NT2/D1 (cell line): ENCODE data around the gene COL11A1.

Source experiments
- SUZ12 ChIP-seq: IDR thresholded peaks from 2 replicates; pipeline ENCODE4 v1.6.1; 2011; ENCODE audit not compliant: insufficient read length, insufficient read depth; ENCODE audit errors: extremely low read depth
- YY1 ChIP-seq: IDR thresholded peaks from 2 replicates; pipeline ENCODE4 v1.6.1; 2011; ENCODE audit not compliant: insufficient read length, insufficient read depth
- ZNF274 ChIP-seq: IDR thresholded peaks from 2 replicates; pipeline ENCODE4 v1.6.1; 2011; ENCODE audit warnings: mild to moderate bottlenecking, low read depth, low read length

DNA sequence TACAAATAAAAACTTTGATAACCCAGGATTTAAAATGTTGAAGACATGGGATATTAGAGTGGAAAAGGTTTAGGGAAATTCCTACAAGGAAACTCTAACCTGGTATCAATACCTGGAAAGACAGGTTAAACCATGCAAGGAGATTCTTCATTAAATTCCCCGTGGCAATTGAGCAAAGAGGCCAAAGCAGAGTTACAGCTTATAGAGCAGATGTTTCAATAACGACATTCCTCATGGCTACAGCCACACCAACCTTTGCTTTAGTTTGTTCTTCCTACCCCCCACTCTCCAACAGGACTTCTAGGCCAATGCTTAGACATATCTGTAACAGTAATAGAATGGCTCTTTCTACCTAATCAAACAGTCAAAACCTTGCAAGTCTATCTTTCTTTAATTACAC lies 271.3 kb downstream of the COL11A1 start:
- no peak for TF ChIP-seq SUZ12
- TF ChIP-seq YY1: no peak
- no peak for TF ChIP-seq ZNF274
